ENCODE data around the gene FERMT3. TPM values are rescaled to one million over a fixed set of nuclear protein-coding genes. Genes with fewer than 3 reads are reported as not detected.
A peak's percentile ranks its signal among the peaks of the same experiment; 100 is the strongest.

The FERMT3 gene
- total and polyA plus RNA-seq, 4 donors = 17.4 to 182 (median 84.5) TPM

DNA sequence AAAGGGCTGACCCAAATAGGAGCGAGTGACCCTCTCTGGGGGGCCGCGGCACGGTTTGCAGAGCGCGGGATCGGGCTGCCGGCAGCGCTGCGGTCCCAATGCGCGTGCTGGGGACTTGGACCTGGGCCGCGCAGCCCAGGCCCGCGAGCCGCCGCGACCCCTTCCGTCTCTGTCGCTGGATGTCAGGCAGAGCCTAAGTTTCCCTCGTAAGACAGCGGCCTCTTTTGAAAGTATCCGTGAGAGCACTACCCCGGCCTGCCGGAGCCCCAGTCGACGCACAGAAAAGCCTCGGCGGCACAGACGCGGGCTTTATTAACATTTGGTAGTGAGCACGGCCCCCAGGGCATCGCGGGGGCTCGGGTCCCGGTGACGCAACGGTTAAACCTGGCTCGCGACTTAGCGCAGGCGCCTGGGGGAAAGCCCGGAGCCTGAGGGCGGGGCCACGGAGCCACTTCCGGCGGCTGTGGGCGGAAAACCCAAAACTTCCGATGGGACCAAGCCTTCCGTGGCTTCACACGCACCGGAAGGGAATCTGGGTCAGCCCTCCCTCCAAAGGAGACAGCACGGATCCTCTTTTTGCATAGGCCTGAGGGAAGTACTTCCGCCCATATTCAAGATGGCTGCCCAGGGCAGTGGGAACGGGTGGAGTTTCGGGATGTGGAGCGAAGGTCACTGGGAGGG lies 63.2 kb downstream of the FERMT3 start:
- Histone ChIP-seq H3K9me3 (ENCODE audit: control insufficient read depth in 4 of 4, insufficient read depth in 3 of 4, low read length in 3 of 4) (no peaks in the 10 kb centered on the region), H3K4me1 (ENCODE audit: control insufficient read depth in 5 of 5, insufficient read depth in 5 of 5, low read length in 5 of 5) (peaks cover 0 to 28% (median 8%) of the 10 kb centered on the region in 5 donors), H3K36me3 (ENCODE audit: control insufficient read depth in 4 of 4, insufficient read depth in 4 of 4, low read length in 4 of 4) (peaks cover 0 to 20% (median 11%) of the 10 kb centered on the region in 4 donors), H3K9ac (ENCODE audit: insufficient read depth in 1 of 2, low read length in 2 of 2) (peak overlapping the region; percentile 26 to 87), H3K27ac (ENCODE audit: low read depth in 1 of 2, low read length in 1 of 2) (peak overlapping the region; percentile 96 to 99), H3K27me3 (ENCODE audit: control insufficient read depth in 3 of 3, insufficient read depth in 3 of 3, low read length in 2 of 3) (no peaks in the 10 kb centered on the region), H3K4me3 (peak overlapping the region; percentile 59)
- TF ChIP-seq, protein P1, sequence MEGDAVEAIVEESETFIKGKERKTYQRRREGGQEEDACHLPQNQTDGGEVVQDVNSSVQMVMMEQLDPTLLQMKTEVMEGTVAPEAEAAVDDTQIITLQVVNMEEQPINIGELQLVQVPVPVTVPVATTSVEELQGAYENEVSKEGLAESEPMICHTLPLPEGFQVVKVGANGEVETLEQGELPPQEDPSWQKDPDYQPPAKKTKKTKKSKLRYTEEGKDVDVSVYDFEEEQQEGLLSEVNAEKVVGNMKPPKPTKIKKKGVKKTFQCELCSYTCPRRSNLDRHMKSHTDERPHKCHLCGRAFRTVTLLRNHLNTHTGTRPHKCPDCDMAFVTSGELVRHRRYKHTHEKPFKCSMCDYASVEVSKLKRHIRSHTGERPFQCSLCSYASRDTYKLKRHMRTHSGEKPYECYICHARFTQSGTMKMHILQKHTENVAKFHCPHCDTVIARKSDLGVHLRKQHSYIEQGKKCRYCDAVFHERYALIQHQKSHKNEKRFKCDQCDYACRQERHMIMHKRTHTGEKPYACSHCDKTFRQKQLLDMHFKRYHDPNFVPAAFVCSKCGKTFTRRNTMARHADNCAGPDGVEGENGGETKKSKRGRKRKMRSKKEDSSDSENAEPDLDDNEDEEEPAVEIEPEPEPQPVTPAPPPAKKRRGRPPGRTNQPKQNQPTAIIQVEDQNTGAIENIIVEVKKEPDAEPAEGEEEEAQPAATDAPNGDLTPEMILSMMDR (IDR thresholded peaks at IDR 0.05; ENCODE audit: control extremely low read depth, extremely low read depth) = no peak
- DNase-seq (peak; percentile 99 to 100 (median 100)), ATAC-seq (ENCODE audit: insufficient read depth, low FRiP score) (peak; percentile 87)
- 0% methylated on average over 55 to 58 of the region's 58 CpGs for WGBS, 2 donors

Other genes with a start within 250 kb of the FERMT3 start
- gene COX8A, start 232.1 kb upstream of the FERMT3 start, total RNA-seq = 100 to 1,000 TPM; 149 to 362 TPM
- gene COX8A, start 232.1 kb upstream of the FERMT3 start, polyA plus RNA-seq = 100 to 1,000 TPM; 666 to 779 TPM
- 10 to 100 TPM; 40.8 to 72.2 TPM for gene OTUB1, start 220.3 kb upstream of the FERMT3 start, total RNA-seq
- 10 to 100 TPM; 72.5 to 95.2 TPM for gene OTUB1, start 220.3 kb upstream of the FERMT3 start, polyA plus RNA-seq
- under 1 TPM; 0.18 to 0.34 TPM for gene FLRT1, start 170.8 kb upstream of the FERMT3 start, total RNA-seq
- gene FLRT1, start 170.8 kb upstream of the FERMT3 start, polyA plus RNA-seq = under 1 TPM; 0.02 to 0.06 TPM
- gene MACROD1, start 40.6 kb upstream of the FERMT3 start, total RNA-seq = 10 to 100 TPM; 13.6 to 24.5 TPM
- 10 to 100 TPM in 1 of 2 donors, 1 to 10 TPM in 1; 9.9 to 70.0 TPM for gene MACROD1, start 40.6 kb upstream of the FERMT3 start, polyA plus RNA-seq
- 100 to 1,000 TPM; 107 to 122 TPM for gene STIP1, start 20.6 kb upstream of the FERMT3 start, total RNA-seq
- 10 to 100 TPM; 75.9 to 82.1 TPM for gene STIP1, start 20.6 kb upstream of the FERMT3 start, polyA plus RNA-seq
- gene TRPT1, start 19.5 kb downstream of the FERMT3 start, total RNA-seq = 10 to 100 TPM; 18.3 to 34.0 TPM
- 10 to 100 TPM; 34.6 to 62.5 TPM for gene TRPT1, start 19.5 kb downstream of the FERMT3 start, polyA plus RNA-seq
- gene NUDT22, start 19.6 kb downstream of the FERMT3 start, total RNA-seq = 10 to 100 TPM; 23.7 to 90.2 TPM
- 10 to 100 TPM; 62.0 to 67.8 TPM for gene NUDT22, start 19.6 kb downstream of the FERMT3 start, polyA plus RNA-seq
- 10 to 100 TPM; 22.7 to 34.1 TPM for gene DNAJC4, start 23.8 kb downstream of the FERMT3 start, total RNA-seq
- gene DNAJC4, start 23.8 kb downstream of the FERMT3 start, polyA plus RNA-seq = 10 to 100 TPM; 34.6 to 58.4 TPM
- gene VEGFB, start 27.9 kb downstream of the FERMT3 start, total RNA-seq = 100 to 1,000 TPM in 1 of 2 donors, 10 to 100 TPM in 1; 37.8 to 124 TPM
- gene VEGFB, start 27.9 kb downstream of the FERMT3 start, polyA plus RNA-seq = 100 to 1,000 TPM in 1 of 2 donors, 10 to 100 TPM in 1; 43.7 to 115 TPM
- 10 to 100 TPM; 65.2 to 93.0 TPM for gene FKBP2, start 34.4 kb downstream of the FERMT3 start, total RNA-seq
- gene FKBP2, start 34.4 kb downstream of the FERMT3 start, polyA plus RNA-seq = 100 to 1,000 TPM; 207 to 397 TPM
- gene PPP1R14B, start 40.2 kb downstream of the FERMT3 start, total RNA-seq = 100 to 1,000 TPM in 1 of 2 donors, 10 to 100 TPM in 1; 28.2 to 185 TPM
- 100 to 1,000 TPM; 119 to 241 TPM for gene PPP1R14B, start 40.2 kb downstream of the FERMT3 start, polyA plus RNA-seq
- gene PLCB3, start 44.8 kb downstream of the FERMT3 start, total RNA-seq = 10 to 100 TPM; 18.2 to 32.0 TPM
- gene PLCB3, start 44.8 kb downstream of the FERMT3 start, polyA plus RNA-seq = 10 to 100 TPM; 15.0 to 17.1 TPM
- gene BAD, start 77.9 kb downstream of the FERMT3 start, total RNA-seq = 10 to 100 TPM; 69.5 to 74.1 TPM
- gene BAD, start 77.9 kb downstream of the FERMT3 start, polyA plus RNA-seq = 100 to 1,000 TPM in 1 of 2 donors, 10 to 100 TPM in 1; 77.0 to 127 TPM
- gene GPR137, start 79.1 kb downstream of the FERMT3 start, total RNA-seq = 10 to 100 TPM; 14.5 to 59.1 TPM
- 10 to 100 TPM; 22.8 to 32.2 TPM for gene GPR137, start 79.1 kb downstream of the FERMT3 start, polyA plus RNA-seq
- not detected for gene KCNK4, start 84.6 kb downstream of the FERMT3 start, total RNA-seq
- under 1 TPM in 1 of 2 donors, not detected in 1; 0.09 TPM for gene KCNK4, start 84.6 kb downstream of the FERMT3 start, polyA plus RNA-seq
- gene CATSPERZ, start 93.6 kb downstream of the FERMT3 start, total RNA-seq = under 1 TPM in 1 of 2 donors, not detected in 1; 0.67 TPM
- gene CATSPERZ, start 93.6 kb downstream of the FERMT3 start, polyA plus RNA-seq = under 1 TPM; 0.31 to 0.98 TPM
- 10 to 100 TPM; 10.8 to 78.3 TPM for gene ESRRA, start 98.8 kb downstream of the FERMT3 start, total RNA-seq
- gene ESRRA, start 98.8 kb downstream of the FERMT3 start, polyA plus RNA-seq = 10 to 100 TPM; 67.7 to 88.4 TPM
- 100 to 1,000 TPM; 154 to 173 TPM for gene TRMT112, start 110.8 kb downstream of the FERMT3 start, total RNA-seq
- gene TRMT112, start 110.8 kb downstream of the FERMT3 start, polyA plus RNA-seq = 100 to 1,000 TPM; 237 to 484 TPM
- gene PRDX5, start 111.4 kb downstream of the FERMT3 start, total RNA-seq = 100 to 1,000 TPM; 165 to 306 TPM
- gene PRDX5, start 111.4 kb downstream of the FERMT3 start, polyA plus RNA-seq = 100 to 1,000 TPM; 443 to 777 TPM
- gene CCDC88B, start 133.5 kb downstream of the FERMT3 start, total RNA-seq = 10 to 100 TPM; 13.6 to 32.7 TPM
- 10 to 100 TPM; 54.2 to 56.8 TPM for gene CCDC88B, start 133.5 kb downstream of the FERMT3 start, polyA plus RNA-seq
- 10 to 100 TPM; 25.3 to 53.8 TPM for gene RPS6KA4, start 152.4 kb downstream of the FERMT3 start, total RNA-seq
- gene RPS6KA4, start 152.4 kb downstream of the FERMT3 start, polyA plus RNA-seq = 10 to 100 TPM; 30.0 to 40.9 TPM

All from lung (tissue), 12 donors.